Liver (tissue), 9 donors: Measurements from ENCODE around the gene SLC49A4. TPM values are rescaled to one million over a fixed set of nuclear protein-coding genes. Genes with fewer than 3 reads are reported as not detected.

Source experiments
- DNase-seq: peaks from one replicate; pipeline ENCODE4 v3.0.0-alpha.2; 2017; ENCODE audit warnings: low spot score
- H3K27ac ChIP-seq, 2 donors: one replicate each; pipeline ENCODE4 v1.7.0; 2013; ENCODE audit warnings: inconsistent platforms in 2 of 2, low read length in 2 of 2, control low read depth in 1 of 2, low read depth in 1 of 2, mild to moderate bottlenecking in 1 of 2
- H3K27me3 ChIP-seq, 4 donors: one replicate each; pipeline versions ENCODE4 v1.6.1 to v1.7.0; 2013; ENCODE audit warnings: low read length in 3 of 4, inconsistent platforms in 1 of 4, mild to moderate bottlenecking in 1 of 4, moderate library complexity in 1 of 4; ENCODE audit not compliant: control insufficient read depth in 4 of 4, insufficient read depth in 4 of 4
- H3K36me3 ChIP-seq, 4 donors: one replicate each; pipeline versions ENCODE4 v1.6.1 to v1.7.0; 2013; ENCODE audit warnings: low read length in 3 of 4, mild to moderate bottlenecking in 3 of 4, low read depth in 1 of 4, moderate library complexity in 1 of 4; ENCODE audit not compliant: control insufficient read depth in 4 of 4, insufficient read depth in 3 of 4
- H3K4me1 ChIP-seq, 4 donors: one replicate each; pipeline versions ENCODE4 v1.6.1 to v1.7.0; 2013; ENCODE audit warnings: low read length in 3 of 4, mild to moderate bottlenecking in 3 of 4, moderate library complexity in 1 of 4; ENCODE audit not compliant: control insufficient read depth in 4 of 4, insufficient read depth in 4 of 4
- H3K4me3 ChIP-seq, 3 donors: one replicate each; pipeline versions ENCODE4 v1.6.1 to v1.7.0; 2013; ENCODE audit warnings: low read length in 3 of 3, control low read depth in 1 of 3, low read depth in 1 of 3, mild to moderate bottlenecking in 1 of 3
- H3K9ac ChIP-seq, 2 donors: one replicate each; pipeline ENCODE4 v1.7.0; 2013; ENCODE audit warnings: low read length in 2 of 2, mild to moderate bottlenecking in 2 of 2, moderate library complexity in 2 of 2, control low read depth in 1 of 2, low read depth in 1 of 2
- H3K9me3 ChIP-seq, 4 donors: one replicate each; pipeline versions ENCODE4 v1.6.1 to v1.7.0; 2013; ENCODE audit warnings: low read length in 3 of 4; ENCODE audit not compliant: control insufficient read depth in 4 of 4
- EGR1 ChIP-seq, 2 donors: IDR thresholded peaks; 2 replicates each; pipeline ENCODE4 v1.6.1; 2016 to 2018; ENCODE audit warnings: antibody characterized with exemption in 2 of 2, low read depth in 2 of 2
- FOXA1 ChIP-seq: IDR thresholded peaks from 2 replicates; pipeline ENCODE4 v1.6.1; 2016; ENCODE audit warnings: antibody characterized with exemption
- GABPA ChIP-seq, 2 donors: IDR thresholded peaks in 1 of 2; conservative IDR thresholded peaks in 1 of 2; 2 replicates each; pipeline ENCODE4 v1.6.1; 2016; ENCODE audit warnings: antibody characterized with exemption in 2 of 2, mild to moderate bottlenecking in 1 of 2, moderate library complexity in 1 of 2
- HNF4A ChIP-seq, 2 donors: conservative IDR thresholded peaks; 2 replicates each; pipeline ENCODE4 v1.6.1; 2016; ENCODE audit warnings: antibody characterized with exemption in 2 of 2, mild to moderate bottlenecking in 2 of 2
- HNF4G ChIP-seq: IDR thresholded peaks from 2 replicates; pipeline ENCODE4 v1.6.1; 2016; ENCODE audit warnings: antibody characterized with exemption
- NR2F2 ChIP-seq: IDR thresholded peaks from 2 replicates; pipeline ENCODE4 v1.6.1; 2016; ENCODE audit warnings: antibody characterized with exemption
- RXRA ChIP-seq, 2 donors: IDR thresholded peaks; 2 replicates each; pipeline ENCODE4 v1.6.1; 2017 to 2018; ENCODE audit warnings: antibody characterized with exemption in 2 of 2, mild to moderate bottlenecking in 1 of 2
- SP1 ChIP-seq: IDR thresholded peaks from 2 replicates; pipeline ENCODE4 v1.6.1; 2018; ENCODE audit warnings: antibody characterized with exemption, mild to moderate bottlenecking
- TAF1 ChIP-seq: conservative IDR thresholded peaks from 2 replicates; pipeline ENCODE4 v1.6.1; 2016; ENCODE audit warnings: antibody characterized with exemption, mild to moderate bottlenecking
- YY1 ChIP-seq: IDR thresholded peaks from 2 replicates; pipeline ENCODE4 v1.6.1; 2016; ENCODE audit warnings: antibody characterized with exemption, mild to moderate bottlenecking
- WGBS: extraction: QIAGEN DNeasy Blood & Tissue Kit; methylation state at CpG from one replicate; pipeline ENCODE4 v1.1.7; 2013; 5-methylcytosine and 5-hydroxymethylcytosine counted together
- polyA plus RNA-seq, 2 donors: library from polyadenylated mRNA; stranded (reverse) in 1 of 2; unstranded in 1 of 2; fragments of 200-250 nt in 1 of 2; fragments of >200 nt in 1 of 2; fragmentation: Nextera tagmentation in 1 of 2; extraction: Ambion mirVana in 1 of 2; gene quantifications; one replicate each; pipeline versions ENCODE4 v1.2.1 to v1.2.3, GENCODE V29; 2013 to 2015
- total RNA-seq, 2 donors: library from RNA; depleted of rRNA; stranded (reverse); fragments of >200 nt; gene quantifications; one replicate each; pipeline ENCODE4 v1.2.3, GENCODE V29; 2014
- TF ChIP-seq, protein P1 (sequence below): IDR thresholded peaks from 2 replicates; pipeline ENCODE4 v1.6.1; 2016; ENCODE audit warnings: antibody characterized with exemption, mild to moderate bottlenecking
- TF ChIP-seq, protein P2 (sequence below): IDR thresholded peaks from 2 replicates; pipeline ENCODE4 v1.6.1; 2016; ENCODE audit warnings: antibody characterized with exemption
- TF ChIP-seq, protein P3 (sequence below): IDR thresholded peaks from 2 replicates; pipeline ENCODE4 v1.6.1; 2016; ENCODE audit warnings: antibody characterized with exemption
- TF ChIP-seq, protein P4 (sequence below): fragments of 150-350 bp; IDR thresholded peaks from 2 replicates; pipeline ENCODE4 v1.5.1; 2017; ENCODE audit warnings: improper control_type of control experiment, low read depth, low read length; ENCODE audit not compliant: missing input control
- TF ChIP-seq, protein P5 (sequence below): IDR thresholded peaks from 2 replicates; pipeline ENCODE4 v1.6.1; 2016; ENCODE audit warnings: antibody characterized with exemption
- donor health status: healthy.
- donor health status: healthy.
- donor health status: healthy.
- donor health status: healthy.
- donor health status: healthy.

SLC49A4 gene
- total and polyA plus RNA-seq, 4 donors, result 3.3 to 11.1 (median 6.3) TPM

DNA sequence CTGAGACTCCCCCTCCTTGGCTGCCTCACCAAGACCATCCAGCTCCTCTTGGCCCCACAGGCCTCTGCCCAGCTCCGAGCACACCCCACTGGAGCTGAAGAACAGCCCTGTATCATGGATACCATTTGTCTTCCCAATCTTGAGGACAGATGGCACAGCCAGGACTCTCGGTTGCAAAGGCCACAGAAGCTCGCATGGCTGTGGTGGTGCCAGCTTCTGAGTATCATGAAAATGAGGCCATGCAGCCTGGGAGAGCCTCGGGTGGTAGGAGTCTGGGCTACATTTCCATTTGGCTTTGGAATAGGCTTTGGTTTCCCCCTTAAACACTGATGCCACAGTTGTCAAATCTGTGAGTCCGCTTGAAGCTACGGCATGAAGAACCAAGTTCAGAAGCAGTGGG lies 126.1 kb downstream of the SLC49A4 start:
- H3K9me3 ChIP-seq, result no peaks in the 10 kb centered on the region
- peaks cover 0 to 5% (median 3%) of the 10 kb centered on the region in 4 donors for H3K4me1 ChIP-seq
- no peak overlapping the region for H3K27ac ChIP-seq
- 77% methylated on average over 6 of the region's 6 CpGs for WGBS
- no peak overlapping the region for H3K4me3 ChIP-seq
- no peak for DNase-seq
- H3K27me3 ChIP-seq, result peaks cover 2 to 7% (median 5%) of the 10 kb centered on the region in 4 donors
- TF ChIP-seq YY1 (no peak), SP1 (no peak), RXRA (IDR thresholded peaks at IDR 0.05) (no peak), HNF4G (no peak), TAF1 (no peak), EGR1 (IDR thresholded peaks at IDR 0.05; ENCODE audit: low read depth in 2 of 2) (no peak), GABPA (IDR thresholded peaks at IDR 0.05 in 1 of 2, conservative IDR thresholded peaks at IDR 0.05 in 1 of 2) (no peak), HNF4A (conservative IDR thresholded peaks at IDR 0.05) (no peak), NR2F2 (no peak), FOXA1 (no peak)
- TF ChIP-seq, protein P1, sequence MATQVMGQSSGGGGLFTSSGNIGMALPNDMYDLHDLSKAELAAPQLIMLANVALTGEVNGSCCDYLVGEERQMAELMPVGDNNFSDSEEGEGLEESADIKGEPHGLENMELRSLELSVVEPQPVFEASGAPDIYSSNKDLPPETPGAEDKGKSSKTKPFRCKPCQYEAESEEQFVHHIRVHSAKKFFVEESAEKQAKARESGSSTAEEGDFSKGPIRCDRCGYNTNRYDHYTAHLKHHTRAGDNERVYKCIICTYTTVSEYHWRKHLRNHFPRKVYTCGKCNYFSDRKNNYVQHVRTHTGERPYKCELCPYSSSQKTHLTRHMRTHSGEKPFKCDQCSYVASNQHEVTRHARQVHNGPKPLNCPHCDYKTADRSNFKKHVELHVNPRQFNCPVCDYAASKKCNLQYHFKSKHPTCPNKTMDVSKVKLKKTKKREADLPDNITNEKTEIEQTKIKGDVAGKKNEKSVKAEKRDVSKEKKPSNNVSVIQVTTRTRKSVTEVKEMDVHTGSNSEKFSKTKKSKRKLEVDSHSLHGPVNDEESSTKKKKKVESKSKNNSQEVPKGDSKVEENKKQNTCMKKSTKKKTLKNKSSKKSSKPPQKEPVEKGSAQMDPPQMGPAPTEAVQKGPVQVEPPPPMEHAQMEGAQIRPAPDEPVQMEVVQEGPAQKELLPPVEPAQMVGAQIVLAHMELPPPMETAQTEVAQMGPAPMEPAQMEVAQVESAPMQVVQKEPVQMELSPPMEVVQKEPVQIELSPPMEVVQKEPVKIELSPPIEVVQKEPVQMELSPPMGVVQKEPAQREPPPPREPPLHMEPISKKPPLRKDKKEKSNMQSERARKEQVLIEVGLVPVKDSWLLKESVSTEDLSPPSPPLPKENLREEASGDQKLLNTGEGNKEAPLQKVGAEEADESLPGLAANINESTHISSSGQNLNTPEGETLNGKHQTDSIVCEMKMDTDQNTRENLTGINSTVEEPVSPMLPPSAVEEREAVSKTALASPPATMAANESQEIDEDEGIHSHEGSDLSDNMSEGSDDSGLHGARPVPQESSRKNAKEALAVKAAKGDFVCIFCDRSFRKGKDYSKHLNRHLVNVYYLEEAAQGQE, result no peak
- TF ChIP-seq, protein P2, sequence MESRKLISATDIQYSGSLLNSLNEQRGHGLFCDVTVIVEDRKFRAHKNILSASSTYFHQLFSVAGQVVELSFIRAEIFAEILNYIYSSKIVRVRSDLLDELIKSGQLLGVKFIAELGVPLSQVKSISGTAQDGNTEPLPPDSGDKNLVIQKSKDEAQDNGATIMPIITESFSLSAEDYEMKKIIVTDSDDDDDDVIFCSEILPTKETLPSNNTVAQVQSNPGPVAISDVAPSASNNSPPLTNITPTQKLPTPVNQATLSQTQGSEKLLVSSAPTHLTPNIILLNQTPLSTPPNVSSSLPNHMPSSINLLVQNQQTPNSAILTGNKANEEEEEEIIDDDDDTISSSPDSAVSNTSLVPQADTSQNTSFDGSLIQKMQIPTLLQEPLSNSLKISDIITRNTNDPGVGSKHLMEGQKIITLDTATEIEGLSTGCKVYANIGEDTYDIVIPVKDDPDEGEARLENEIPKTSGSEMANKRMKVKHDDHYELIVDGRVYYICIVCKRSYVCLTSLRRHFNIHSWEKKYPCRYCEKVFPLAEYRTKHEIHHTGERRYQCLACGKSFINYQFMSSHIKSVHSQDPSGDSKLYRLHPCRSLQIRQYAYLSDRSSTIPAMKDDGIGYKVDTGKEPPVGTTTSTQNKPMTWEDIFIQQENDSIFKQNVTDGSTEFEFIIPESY, result no peak
- TF ChIP-seq, protein P3, sequence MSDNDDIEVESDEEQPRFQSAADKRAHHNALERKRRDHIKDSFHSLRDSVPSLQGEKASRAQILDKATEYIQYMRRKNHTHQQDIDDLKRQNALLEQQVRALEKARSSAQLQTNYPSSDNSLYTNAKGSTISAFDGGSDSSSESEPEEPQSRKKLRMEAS, result no peak
- TF ChIP-seq, protein P4, sequence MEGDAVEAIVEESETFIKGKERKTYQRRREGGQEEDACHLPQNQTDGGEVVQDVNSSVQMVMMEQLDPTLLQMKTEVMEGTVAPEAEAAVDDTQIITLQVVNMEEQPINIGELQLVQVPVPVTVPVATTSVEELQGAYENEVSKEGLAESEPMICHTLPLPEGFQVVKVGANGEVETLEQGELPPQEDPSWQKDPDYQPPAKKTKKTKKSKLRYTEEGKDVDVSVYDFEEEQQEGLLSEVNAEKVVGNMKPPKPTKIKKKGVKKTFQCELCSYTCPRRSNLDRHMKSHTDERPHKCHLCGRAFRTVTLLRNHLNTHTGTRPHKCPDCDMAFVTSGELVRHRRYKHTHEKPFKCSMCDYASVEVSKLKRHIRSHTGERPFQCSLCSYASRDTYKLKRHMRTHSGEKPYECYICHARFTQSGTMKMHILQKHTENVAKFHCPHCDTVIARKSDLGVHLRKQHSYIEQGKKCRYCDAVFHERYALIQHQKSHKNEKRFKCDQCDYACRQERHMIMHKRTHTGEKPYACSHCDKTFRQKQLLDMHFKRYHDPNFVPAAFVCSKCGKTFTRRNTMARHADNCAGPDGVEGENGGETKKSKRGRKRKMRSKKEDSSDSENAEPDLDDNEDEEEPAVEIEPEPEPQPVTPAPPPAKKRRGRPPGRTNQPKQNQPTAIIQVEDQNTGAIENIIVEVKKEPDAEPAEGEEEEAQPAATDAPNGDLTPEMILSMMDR, result no peak
- TF ChIP-seq, protein P5, sequence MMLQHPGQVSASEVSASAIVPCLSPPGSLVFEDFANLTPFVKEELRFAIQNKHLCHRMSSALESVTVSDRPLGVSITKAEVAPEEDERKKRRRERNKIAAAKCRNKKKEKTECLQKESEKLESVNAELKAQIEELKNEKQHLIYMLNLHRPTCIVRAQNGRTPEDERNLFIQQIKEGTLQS, result no peak
- no peak overlapping the region for H3K9ac ChIP-seq
- H3K36me3 ChIP-seq, result no peaks in the 10 kb centered on the region
